ENCODE data around the gene ECSIT.
"Not testable (repeated sequence)": the region's sequence is repeated elsewhere in the genome, so short reads cannot be mapped to it uniquely, and the experiment has no call there.

DNA sequence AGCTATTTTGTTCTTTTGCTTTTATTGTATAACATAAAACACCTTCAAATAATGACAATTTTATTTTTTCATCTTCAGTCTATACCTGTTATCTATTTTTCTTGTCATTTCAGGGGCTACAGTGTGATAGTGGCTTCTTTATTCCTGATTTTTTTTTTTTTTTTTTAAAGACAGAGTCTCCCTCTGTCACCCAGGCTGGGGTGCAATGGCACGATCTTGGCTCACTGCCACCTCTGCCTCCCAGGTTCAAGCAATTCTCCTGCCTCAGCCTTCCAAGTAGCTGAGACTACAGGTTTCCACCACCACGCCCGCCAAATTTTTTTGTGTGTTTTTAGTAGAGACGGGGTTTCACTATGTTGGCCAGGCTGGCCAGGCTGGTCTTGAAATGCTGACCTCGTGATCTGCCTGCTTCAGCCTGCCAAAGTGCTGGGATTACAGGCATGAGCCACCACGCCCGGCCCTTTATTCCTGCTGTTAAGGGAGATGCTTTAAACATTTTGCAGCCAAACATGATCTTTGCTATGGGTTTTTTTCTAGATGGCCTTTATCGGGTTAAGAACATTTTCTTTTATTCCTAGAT is 60.6 kb downstream of the ECSIT start:
- not testable (repeated sequence) for TF ChIP-seq POLR2A, POLR2AphosphoS5 (IDR thresholded peaks at IDR 0.05; ENCODE audit: low read depth, low read length)
